ENCODE results near the gene RFTN2. TPM values are rescaled to one million over a fixed set of nuclear protein-coding genes. Genes with fewer than 3 reads are reported as not detected.
A peak's percentile ranks its signal among the peaks of the same experiment; 100 is the strongest.

The RFTN2 gene
- polyA plus RNA-seq, 1 donor from 2014 or later: 0.06 TPM

- peaks cover 13% of the 10 kb centered on the region for H3K79me2 ChIP-seq (replicated peaks; ENCODE audit: insufficient read depth, low read length)
- H3K9me2 ChIP-seq (ENCODE audit: insufficient read depth, low read length): no peaks in the 10 kb centered on the region
- H4K20me1 ChIP-seq (ENCODE audit: insufficient read depth): no peaks in the 10 kb centered on the region
- no peak overlapping the region for H2AFZ ChIP-seq (ENCODE audit: low read depth, low read length)
- TF ChIP-seq REST (IDR thresholded peaks at IDR 0.05; ENCODE audit: borderline replicate concordance) (no peak), CTCF (IDR thresholded peaks at IDR 0.05; ENCODE audit: poor library complexity, severe bottlenecking) (no peak), SMC3 (conservative IDR thresholded peaks at IDR 0.05; ENCODE audit: poor library complexity) (no peak), EP300 (conservative IDR thresholded peaks at IDR 0.05; ENCODE audit: poor library complexity, severe bottlenecking) (no peak), RAD21 (conservative IDR thresholded peaks at IDR 0.05) (no peak), TAF1 (IDR thresholded peaks at IDR 0.05; ENCODE audit: low read depth) (no peak), EZH2 (IDR thresholded peaks at IDR 0.05; ENCODE audit: borderline replicate concordance, insufficient read depth, low read length, poor library complexity, severe bottlenecking) (no peak), POLR2AphosphoS5 (IDR thresholded peaks at IDR 0.05) (no peak), MXI1 (conservative IDR thresholded peaks at IDR 0.05; ENCODE audit: poor library complexity, severe bottlenecking) (no peak)
- peak overlapping the region; percentile 70 for H3K4me2 ChIP-seq (ENCODE audit: low read length)
- no peaks in the 10 kb centered on the region for H3K36me3 ChIP-seq (ENCODE audit: insufficient read depth, low read length)
- peak overlapping the region; percentile 87 for H3K4me3 ChIP-seq (ENCODE audit: low read length)
- H3K9me3 ChIP-seq (ENCODE audit: low read length): no peaks in the 10 kb centered on the region
- no peak overlapping the region for H3K9ac ChIP-seq (ENCODE audit: low read length)
- H3K27ac ChIP-seq (ENCODE audit: low read length): no peak overlapping the region
- no peaks in the 10 kb centered on the region for H3K27me3 ChIP-seq (ENCODE audit: insufficient read depth, low read depth, low read length)
- no peaks in the 10 kb centered on the region for H3F3A ChIP-seq (ENCODE audit: insufficient read depth, low read length, poor library complexity, severe bottlenecking)
Observed at GRCh38 chr2:197708331-197708730, 32.9 kb upstream of the RFTN2 start.

GRCh38 chr2:197707316-197708213, 32.2 kb upstream of the RFTN2 start:
- no peaks in the 10 kb centered on the region for H3K9me3 ChIP-seq (ENCODE audit: low read length)
- no peaks in the 10 kb centered on the region for H4K20me1 ChIP-seq (ENCODE audit: insufficient read depth)
- no peaks in the 10 kb centered on the region for H3K36me3 ChIP-seq (ENCODE audit: insufficient read depth, low read length)
- no peaks in the 10 kb centered on the region for H3F3A ChIP-seq (ENCODE audit: insufficient read depth, low read length, poor library complexity, severe bottlenecking)
- TF ChIP-seq MXI1 (conservative IDR thresholded peaks at IDR 0.05; ENCODE audit: poor library complexity, severe bottlenecking): no peak
- peak; percentile 74 for TF ChIP-seq SMC3 (conservative IDR thresholded peaks at IDR 0.05; ENCODE audit: poor library complexity)
- no peak for TF ChIP-seq TAF1 (IDR thresholded peaks at IDR 0.05; ENCODE audit: low read depth)
- peak; percentile 68 for TF ChIP-seq RAD21 (conservative IDR thresholded peaks at IDR 0.05)
- TF ChIP-seq EZH2 (IDR thresholded peaks at IDR 0.05; ENCODE audit: borderline replicate concordance, insufficient read depth, low read length, poor library complexity, severe bottlenecking): no peak
- peak; percentile 78 for TF ChIP-seq CTCF (IDR thresholded peaks at IDR 0.05; ENCODE audit: poor library complexity, severe bottlenecking)
- H3K9me2 ChIP-seq (ENCODE audit: insufficient read depth, low read length): no peaks in the 10 kb centered on the region
- H3K27me3 ChIP-seq (ENCODE audit: insufficient read depth, low read depth, low read length): no peaks in the 10 kb centered on the region
- peak overlapping the region; percentile 87 for H3K4me3 ChIP-seq (ENCODE audit: low read length)
- H3K9ac ChIP-seq (ENCODE audit: low read length): no peak overlapping the region
- no peak overlapping the region for H2AFZ ChIP-seq (ENCODE audit: low read depth, low read length)
- peaks cover 13% of the 10 kb centered on the region for H3K79me2 ChIP-seq (replicated peaks; ENCODE audit: insufficient read depth, low read length)
- H3K4me2 ChIP-seq (ENCODE audit: low read length): peak overlapping the region; percentile 70
- no peak overlapping the region for H3K27ac ChIP-seq (ENCODE audit: low read length)

Measured in neural cell (in vitro differentiated cells).